ENCODE data around the gene LY6G5B.

Gene LY6G5B

DNA sequence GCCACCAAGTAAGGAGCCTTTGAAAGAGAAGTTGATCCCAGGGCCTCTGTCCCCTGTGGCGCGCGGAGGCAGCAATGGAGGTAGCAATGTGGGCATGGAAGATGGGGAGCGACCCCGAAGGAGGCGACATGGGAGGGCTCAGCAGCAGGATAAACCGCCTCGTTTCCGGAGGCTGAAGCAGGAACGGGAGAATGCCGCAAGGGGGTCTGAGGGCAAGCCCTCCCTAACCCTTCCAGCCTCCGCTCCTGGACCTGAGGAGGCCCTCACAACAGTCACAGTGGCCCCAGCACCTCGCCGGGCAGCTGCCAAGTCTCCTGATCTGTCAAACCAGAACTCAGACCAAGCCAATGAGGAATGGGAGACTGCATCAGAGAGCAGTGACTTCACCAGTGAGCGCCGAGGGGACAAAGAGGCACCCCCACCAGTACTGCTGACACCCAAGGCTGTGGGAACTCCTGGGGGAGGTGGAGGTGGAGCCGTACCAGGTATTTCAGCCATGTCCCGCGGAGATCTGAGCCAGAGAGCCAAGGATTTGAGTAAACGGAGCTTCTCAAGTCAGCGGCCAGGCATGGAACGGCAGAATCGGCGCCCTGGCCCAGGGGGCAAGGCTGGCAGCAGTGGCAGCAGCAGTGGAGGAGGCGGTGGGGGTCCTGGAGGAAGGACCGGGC, 37.4 kb upstream of the LY6G5B start:
- no peak overlapping the region for H3K4me3 ChIP-seq (replicated peaks; ENCODE audit: low read depth, low read length)
- no peak for DNase-seq (ENCODE audit: extremely low read depth, low read depth)
- TF ChIP-seq, protein P1, sequence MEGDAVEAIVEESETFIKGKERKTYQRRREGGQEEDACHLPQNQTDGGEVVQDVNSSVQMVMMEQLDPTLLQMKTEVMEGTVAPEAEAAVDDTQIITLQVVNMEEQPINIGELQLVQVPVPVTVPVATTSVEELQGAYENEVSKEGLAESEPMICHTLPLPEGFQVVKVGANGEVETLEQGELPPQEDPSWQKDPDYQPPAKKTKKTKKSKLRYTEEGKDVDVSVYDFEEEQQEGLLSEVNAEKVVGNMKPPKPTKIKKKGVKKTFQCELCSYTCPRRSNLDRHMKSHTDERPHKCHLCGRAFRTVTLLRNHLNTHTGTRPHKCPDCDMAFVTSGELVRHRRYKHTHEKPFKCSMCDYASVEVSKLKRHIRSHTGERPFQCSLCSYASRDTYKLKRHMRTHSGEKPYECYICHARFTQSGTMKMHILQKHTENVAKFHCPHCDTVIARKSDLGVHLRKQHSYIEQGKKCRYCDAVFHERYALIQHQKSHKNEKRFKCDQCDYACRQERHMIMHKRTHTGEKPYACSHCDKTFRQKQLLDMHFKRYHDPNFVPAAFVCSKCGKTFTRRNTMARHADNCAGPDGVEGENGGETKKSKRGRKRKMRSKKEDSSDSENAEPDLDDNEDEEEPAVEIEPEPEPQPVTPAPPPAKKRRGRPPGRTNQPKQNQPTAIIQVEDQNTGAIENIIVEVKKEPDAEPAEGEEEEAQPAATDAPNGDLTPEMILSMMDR (IDR thresholded peaks at IDR 0.05; ENCODE audit: low read depth, low read length, missing control alignments): no peak

DNA sequence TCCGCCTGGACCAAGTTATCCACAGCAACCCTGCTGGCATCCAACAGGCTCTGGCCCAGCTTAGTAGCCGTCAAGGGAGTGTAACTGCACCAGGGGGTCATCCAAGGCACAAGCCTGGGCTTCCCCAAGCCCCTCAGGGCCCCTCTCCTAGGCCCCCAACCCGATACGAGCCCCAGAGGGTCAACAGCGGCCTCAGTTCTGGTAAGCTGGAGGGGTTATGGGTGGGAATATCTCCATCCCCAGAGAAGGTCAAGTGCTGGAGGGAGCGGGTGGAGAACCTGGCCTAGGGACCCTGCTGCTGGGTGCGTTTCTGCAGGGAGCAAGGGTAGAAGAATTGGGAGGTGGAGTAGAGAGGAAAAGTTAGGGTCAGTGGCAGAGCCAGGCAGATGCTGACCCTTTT, 36.3 kb upstream of the LY6G5B start:
- DNase-seq (ENCODE audit: extremely low read depth, low read depth): no peak
- TF ChIP-seq, protein P1 (IDR thresholded peaks at IDR 0.05; ENCODE audit: low read depth, low read length, missing control alignments): no peak

DNA sequence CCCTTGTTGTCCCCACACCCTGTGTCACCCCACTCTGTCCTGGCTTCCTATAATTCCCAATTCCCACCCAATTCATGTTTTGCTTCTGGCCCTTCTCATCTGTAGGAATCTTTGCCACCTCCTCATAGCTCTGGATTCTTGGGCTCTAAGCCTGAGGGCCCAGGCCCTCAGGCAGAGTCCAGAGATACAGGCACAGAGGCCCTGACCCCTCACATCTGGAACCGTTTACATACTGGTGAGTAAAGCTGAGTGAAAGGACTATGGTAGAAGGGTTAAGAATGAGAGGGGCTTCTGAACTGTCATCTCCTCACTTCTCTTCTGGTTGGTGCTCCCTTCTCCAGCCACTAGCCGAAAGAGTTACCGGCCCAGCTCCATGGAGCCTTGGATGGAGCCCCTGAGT, 35.6 kb upstream of the LY6G5B start:
- no peak overlapping the region for H3K4me3 ChIP-seq (replicated peaks; ENCODE audit: low read depth, low read length)
- no peak for DNase-seq (ENCODE audit: extremely low read depth, low read depth)
- TF ChIP-seq, protein P1 (IDR thresholded peaks at IDR 0.05; ENCODE audit: low read depth, low read length, missing control alignments): no peak

More for the DNA sequence above, 36.3 kb upstream of the LY6G5B start:
- no peak overlapping the region for H3K4me3 ChIP-seq (replicated peaks; ENCODE audit: low read depth, low read length)

DNA sequence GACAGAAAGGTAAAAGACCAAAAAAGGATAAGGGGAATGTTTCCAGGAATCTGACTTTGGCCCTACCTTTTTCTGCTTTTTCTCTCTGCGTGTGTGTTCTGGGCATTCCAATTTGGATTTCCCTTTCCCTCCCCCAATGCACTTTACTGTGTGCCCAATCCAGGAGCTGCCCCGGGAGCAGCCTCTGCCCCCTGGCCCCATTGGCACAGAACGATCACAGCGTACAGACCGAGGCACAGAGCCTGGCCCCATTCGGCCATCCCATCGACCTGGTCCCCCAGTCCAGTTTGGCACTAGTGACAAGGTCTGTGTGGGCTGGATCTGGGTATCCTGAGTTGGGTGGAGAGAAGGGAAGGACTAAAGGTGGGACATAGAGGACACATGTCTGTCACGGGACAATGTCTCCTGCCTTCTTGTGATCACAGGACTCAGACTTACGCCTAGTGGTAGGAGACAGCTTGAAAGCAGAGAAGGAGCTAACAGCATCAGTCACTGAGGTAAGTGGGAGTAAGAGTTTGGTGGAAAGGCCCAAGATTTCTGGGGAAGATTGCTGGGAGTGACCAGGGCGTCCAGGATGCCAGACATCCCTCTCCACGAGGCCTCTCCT, 34.7 kb upstream of the LY6G5B start:
- TF ChIP-seq, protein P1 (IDR thresholded peaks at IDR 0.05; ENCODE audit: low read depth, low read length, missing control alignments): no peak

DNA sequence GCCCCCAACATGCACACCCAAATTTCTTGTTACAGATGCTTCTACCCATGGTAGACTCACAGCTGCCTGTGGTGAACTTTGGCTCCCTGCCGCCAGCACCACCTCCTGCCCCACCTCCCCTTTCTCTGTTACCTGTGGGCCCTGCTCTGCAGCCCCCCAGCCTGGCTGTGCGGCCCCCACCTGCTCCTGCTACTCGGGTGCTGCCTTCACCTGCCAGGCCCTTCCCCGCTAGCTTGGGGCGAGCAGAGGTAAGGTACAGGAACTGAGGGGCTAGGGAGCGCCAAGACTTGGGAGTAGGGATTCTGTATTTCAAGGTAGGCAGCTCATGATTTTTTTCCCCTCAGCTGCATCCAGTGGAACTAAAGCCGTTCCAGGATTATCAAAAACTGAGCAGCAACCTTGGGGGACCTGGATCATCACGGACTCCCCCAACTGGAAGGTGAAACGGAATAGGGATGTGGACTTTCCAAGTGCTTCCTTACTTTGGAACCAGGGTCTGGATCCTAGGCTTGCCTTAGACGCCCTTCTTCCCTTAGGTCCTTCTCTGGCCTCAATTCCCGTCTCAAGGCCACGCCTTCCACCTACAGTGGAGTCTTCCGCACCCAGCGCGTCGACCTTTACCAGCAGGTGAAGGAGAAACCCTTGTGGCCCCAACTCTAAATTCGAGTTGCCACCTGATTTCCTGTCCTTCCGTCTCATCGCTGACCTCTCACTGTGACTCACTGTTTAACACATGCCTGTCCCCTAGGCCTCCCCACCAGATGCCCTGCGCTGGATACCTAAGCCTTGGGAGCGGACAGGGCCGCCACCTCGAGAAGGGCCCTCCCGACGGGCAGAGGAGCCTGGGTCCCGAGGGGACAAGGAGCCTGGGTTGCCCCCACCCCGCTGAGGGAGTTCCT, 32.8 kb upstream of the LY6G5B start:
- DNase-seq (ENCODE audit: extremely low read depth, low read depth): no peak
- TF ChIP-seq, protein P1 (IDR thresholded peaks at IDR 0.05; ENCODE audit: low read depth, low read length, missing control alignments): no peak
- no peak overlapping the region for H3K4me3 ChIP-seq (replicated peaks; ENCODE audit: low read depth, low read length)

More for the DNA sequence above, 34.7 kb upstream of the LY6G5B start:
- no peak for DNase-seq (ENCODE audit: extremely low read depth, low read depth)
- H3K4me3 ChIP-seq (replicated peaks; ENCODE audit: low read depth, low read length): no peak overlapping the region

DNA sequence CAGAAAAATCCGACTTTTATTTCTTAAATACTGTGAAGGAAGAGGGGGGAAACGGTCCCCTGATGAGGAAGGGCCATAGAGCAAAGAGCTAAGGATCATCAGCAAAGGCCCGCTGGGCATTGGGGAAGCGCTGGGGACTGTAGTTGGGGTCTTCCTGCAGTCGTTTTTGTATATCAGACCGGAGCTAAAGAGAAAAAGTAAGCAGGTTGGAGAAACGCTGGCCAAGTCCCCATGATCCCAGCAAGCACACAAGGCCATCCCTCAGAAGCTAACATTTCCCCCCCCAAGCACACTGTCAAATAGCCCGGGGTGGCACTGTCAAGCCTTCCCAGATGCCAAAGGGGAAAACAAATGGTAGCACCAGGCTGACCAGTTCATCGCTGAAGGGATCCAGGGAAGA, 30.7 kb upstream of the LY6G5B start:
- TF ChIP-seq, protein P1 (IDR thresholded peaks at IDR 0.05; ENCODE audit: low read depth, low read length, missing control alignments): no peak
- no peak overlapping the region for H3K4me3 ChIP-seq (replicated peaks; ENCODE audit: low read depth, low read length)
- DNase-seq (ENCODE audit: extremely low read depth, low read depth): no peak
